IMR-90 (cell line): ENCODE measurements around the gene PPP1R13B. TPM values are rescaled to one million over a fixed set of nuclear protein-coding genes. Genes with fewer than 3 reads are reported as not detected.

ENCODE experiments used
- ATAC-seq: fragments of 200-7000 bp; cut with Tn5 transposase; 2 replicates; pipeline ENCODE4 v1.9.1; 2020; ENCODE audit warnings: low read depth, mild to moderate bottlenecking, moderate library complexity
- BruUV-seq: library from RNA; stranded (reverse); fragments of 400-500 nt; replicated peaks from 2 replicates; lab custom pipeline; 2021; lab: Mats Ljungman, UMichigan
- CTCF ChIA-PET: fragments of 300-600 bp; formaldehyde crosslinking; extraction: SDS; loops from one replicate; lab custom pipeline; 2021; ENCODE audit warnings: antibody characterized with exemption; lab: Yijun Ruan, JAX
- POLR2A ChIA-PET: fragments of 300-600 bp; sonication (Branson Sonifier 250); formaldehyde crosslinking; loops from one replicate; lab custom pipeline; 2022; ENCODE audit warnings: antibody characterized with exemption; ENCODE audit not compliant: unreplicated experiment; lab: Charles Lee
- DNase-seq: peaks from one replicate; pipeline ENCODE4 v3.0.0; 2013
- H2AFZ ChIP-seq: replicated peaks from 2 replicates; pipeline ENCODE3; 2013; ENCODE audit warnings: low read length, mild to moderate bottlenecking; ENCODE audit not compliant: poor library complexity
- H2AK5ac ChIP-seq: 2 replicates; pipeline ENCODE4 v1.6.1; 2013; ENCODE audit warnings: low read depth, low read length, inconsistent platforms
- H2AK9ac ChIP-seq: replicated peaks from 2 replicates; pipeline ENCODE3; 2013; ENCODE audit warnings: mild to moderate bottlenecking, low read depth, low read length, moderate library complexity; ENCODE audit not compliant: poor library complexity
- H2BK120ac ChIP-seq: 2 replicates; pipeline ENCODE4 v1.6.1; 2013; ENCODE audit warnings: low read depth, low read length, inconsistent platforms
- H2BK15ac ChIP-seq: 3 replicates; pipeline ENCODE4 v1.6.1; 2013; ENCODE audit warnings: low read depth, low read length, inconsistent platforms
- H2BK20ac ChIP-seq: 2 replicates; pipeline ENCODE4 v1.6.1; 2013; ENCODE audit warnings: low read depth, mild to moderate bottlenecking, inconsistent platforms, low read length, moderate library complexity
- H2BK5ac ChIP-seq: 2 replicates; pipeline ENCODE4 v1.6.1; 2013; ENCODE audit warnings: mild to moderate bottlenecking, low read depth, low read length, inconsistent platforms; ENCODE audit not compliant: poor library complexity, severe bottlenecking
- H3K14ac ChIP-seq: replicated peaks from 2 replicates; pipeline ENCODE4 v1.6.1; 2013; ENCODE audit warnings: low read depth, low read length, inconsistent platforms
- H3K18ac ChIP-seq: 2 replicates; pipeline ENCODE4 v1.6.1; 2013; ENCODE audit warnings: low read depth, low read length, control low read depth
- H3K23ac ChIP-seq: 2 replicates; pipeline ENCODE4 v1.6.1; 2013; ENCODE audit warnings: low read depth, low read length, inconsistent platforms
- H3K27ac ChIP-seq: 2 replicates; pipeline ENCODE4 v1.5.1; 2013; ENCODE audit warnings: mild to moderate bottlenecking, control low read depth, low read length; ENCODE audit not compliant: insufficient read depth
- H3K27me3 ChIP-seq: 2 replicates; pipeline ENCODE4 v1.6.1; 2013; ENCODE audit warnings: low read length; ENCODE audit not compliant: control insufficient read depth, insufficient read depth
- H3K36me3 ChIP-seq: 2 replicates; pipeline ENCODE4 v1.6.1; 2013; ENCODE audit warnings: low read length, mixed read lengths; ENCODE audit not compliant: control insufficient read depth, insufficient read depth
- H3K4ac ChIP-seq: 2 replicates; pipeline ENCODE4 v1.6.1; 2013; ENCODE audit warnings: low read depth, low read length, inconsistent platforms
- H3K4me1 ChIP-seq: 2 replicates; pipeline ENCODE4 v1.6.1; 2013; ENCODE audit warnings: low read length, mixed read lengths; ENCODE audit not compliant: control insufficient read depth, insufficient read depth
- H3K4me2 ChIP-seq: 2 replicates; pipeline ENCODE4 v1.6.1; 2013; ENCODE audit warnings: low read depth, mild to moderate bottlenecking, control low read depth, low read length, moderate library complexity
- H3K4me3 ChIP-seq: 2 replicates; pipeline ENCODE4 v1.5.1; 2013; ENCODE audit warnings: low read depth, mild to moderate bottlenecking, control low read depth, low read length, moderate library complexity; ENCODE audit not compliant: insufficient read depth
- H3K56ac ChIP-seq: 2 replicates; pipeline ENCODE4 v1.6.1; 2013; ENCODE audit warnings: low read length, inconsistent platforms; ENCODE audit not compliant: insufficient read depth; ENCODE audit errors: extremely low read depth
- H3K79me1 ChIP-seq, 2 experiments: 2 replicates each; pipeline ENCODE4 v1.6.1; 2013; ENCODE audit warnings: low read length in 2 of 2, inconsistent platforms in 1 of 2, low read depth in 1 of 2
- H3K9ac ChIP-seq: 2 replicates; pipeline ENCODE4 v1.6.1; 2013; ENCODE audit warnings: low read depth, low read length, control low read depth
- H3K9me1 ChIP-seq: 2 replicates; pipeline ENCODE4 v1.6.1; 2013; ENCODE audit warnings: low read length, inconsistent platforms; ENCODE audit not compliant: insufficient read depth
- H3K9me3 ChIP-seq: 2 replicates; pipeline ENCODE4 v1.6.1; 2013; ENCODE audit warnings: low read length; ENCODE audit not compliant: control insufficient read depth, insufficient read depth
- H4K20me1 ChIP-seq: 2 replicates; pipeline ENCODE4 v1.6.1; 2013; ENCODE audit warnings: low read length, inconsistent platforms; ENCODE audit not compliant: insufficient read depth
- H4K5ac ChIP-seq: 2 replicates; pipeline ENCODE4 v1.6.1; 2013; ENCODE audit warnings: mild to moderate bottlenecking, low read depth, low read length, control low read depth
- H4K8ac ChIP-seq, 2 experiments: 2 replicates each; pipeline ENCODE4 v1.6.1; 2013; ENCODE audit warnings: low read depth in 2 of 2, low read length in 2 of 2, control low read depth in 1 of 2, inconsistent platforms in 1 of 2
- H4K91ac ChIP-seq: 2 replicates; pipeline ENCODE4 v1.6.1; 2013; ENCODE audit warnings: low read depth, low read length, inconsistent platforms; ENCODE audit not compliant: insufficient read depth
- CEBPB ChIP-seq: IDR thresholded peaks from 2 replicates; pipeline ENCODE4 v1.6.1; 2012; ENCODE audit warnings: low read depth, low read length, improper control_type of control experiment
- MAFK ChIP-seq: IDR thresholded peaks from 2 replicates; pipeline ENCODE4 v1.6.1; 2012; ENCODE audit warnings: low read depth, low read length, improper control_type of control experiment
- MXI1 ChIP-seq: IDR thresholded peaks from 2 replicates; pipeline ENCODE4 v1.6.1; 2012; ENCODE audit warnings: low read depth, mild to moderate bottlenecking, low read length, moderate library complexity, borderline replicate concordance
- RAD21 ChIP-seq: IDR thresholded peaks from 2 replicates; pipeline ENCODE4 v1.6.1; 2012; ENCODE audit warnings: low read length, improper control_type of control experiment
- RCOR1 ChIP-seq: IDR thresholded peaks from 2 replicates; pipeline ENCODE4 v1.6.1; 2012; ENCODE audit warnings: mild to moderate bottlenecking, low read length, improper control_type of control experiment; ENCODE audit not compliant: insufficient replicate concordance
- RFX5 ChIP-seq: IDR thresholded peaks from 2 replicates; pipeline ENCODE4 v1.8.0; 2012; ENCODE audit warnings: low read depth, mild to moderate bottlenecking, low read length, moderate library complexity
- SMC3 ChIP-seq: fragments of 150-350 bp; IDR thresholded peaks from 2 replicates; pipeline ENCODE4 v1.6.1; 2016; ENCODE audit warnings: low read depth, mild to moderate bottlenecking, antibody characterized with exemption, low read length, moderate library complexity
- USF2 ChIP-seq: fragments of 150-350 bp; IDR thresholded peaks from 2 replicates; pipeline ENCODE4 v1.6.1; 2017; ENCODE audit warnings: mild to moderate bottlenecking, antibody characterized with exemption, low read length, low read depth
- WGBS, 2 experiments: methylation state at CpG; one replicate each; pipeline versions ENCODE4 v1.1.5 to v1.1.7; 2013; ENCODE audit warnings: missing lambda C conversion rate in 2 of 2; ENCODE audit not compliant: insufficient read length in 1 of 2; ENCODE audit errors: extremely low coverage in 2 of 2; 5-methylcytosine and 5-hydroxymethylcytosine counted together
- dilution Hi-C: fragments of 300-500 bp; cut with HindIII; formaldehyde crosslinking; loops from one replicate; pipeline ENCODE4 v1.14.3; 2018; ENCODE audit warnings: low sequenced_read_pairs; ENCODE audit not compliant: unreplicated experiment
- in situ Hi-C: fragments of 300-500 bp; cut with MboI; formaldehyde crosslinking; loops from 3 replicates; pipeline ENCODE4 v1.14.3; 2019; ENCODE audit warnings: low sequenced_read_pairs, inconsistent platforms, mixed read lengths
- intact Hi-C: fragments of 100-400 bp; cut with micrococcal nuclease; formaldehyde crosslinking; loops from 2 replicates; pipeline ENCODE4 v1.10.0; 2022
- polyA plus RNA-seq, 3 experiments: library from polyadenylated mRNA; depleted of rRNA; stranded (reverse); fragments of >200 nt; gene quantifications; 2 replicates each; pipeline ENCODE4 v1.2.3, GENCODE V29; 2012; ENCODE audit warnings: low replicate concordance in 1 of 3
- total RNA-seq: library from RNA; depleted of rRNA; stranded (reverse); fragments of >200 nt; gene quantifications from 2 replicates; pipeline ENCODE4 v1.2.3, GENCODE V29; 2012
- TF ChIP-seq, protein P1 (sequence below): conservative IDR thresholded peaks from 2 replicates; pipeline ENCODE4 v1.5.1; 2012; ENCODE audit warnings: mild to moderate bottlenecking, low read depth, low read length, improper control_type of control experiment

Gene PPP1R13B
- total and polyA plus RNA-seq, 2 of the 4 experiments (the other 2 are of a cell fraction), result 1.6 to 2.8 TPM

DNA sequence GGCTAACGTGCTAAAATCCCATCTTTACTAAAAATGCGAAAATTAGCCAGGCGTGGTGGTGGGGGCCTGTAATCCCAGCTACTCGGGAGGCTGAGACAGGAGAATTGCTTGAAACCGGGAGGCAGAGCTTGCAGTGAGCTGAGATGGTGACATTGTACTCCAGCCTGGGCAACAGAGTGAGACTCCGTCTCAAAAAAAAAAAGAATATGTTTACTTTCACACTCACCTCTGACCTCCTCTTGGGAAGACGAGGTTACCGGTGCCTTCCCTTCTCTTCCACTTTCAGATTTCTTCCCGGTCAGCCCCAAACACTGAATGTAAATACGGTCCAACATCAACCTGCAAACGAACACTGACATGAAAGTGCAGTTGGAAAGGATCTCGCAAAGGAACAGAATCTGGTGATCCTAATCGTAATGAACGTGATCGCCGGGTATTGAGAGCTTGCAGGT is 31.8 kb upstream of the PPP1R13B start:
- Histone ChIP-seq H2AK5ac (no peak overlapping the region), H2AFZ (no peak overlapping the region), H2AK9ac (no peak overlapping the region), H2BK15ac (no peak overlapping the region), H2BK20ac (no peak overlapping the region), H3K56ac (no peak overlapping the region), H3K27me3 (peaks cover 11% of the 10 kb centered on the region; the same call in 1 of the 2 replicates), H2BK120ac (no peak overlapping the region), H3K4ac (no peak overlapping the region), H3K9me3 (no peaks in the 10 kb centered on the region), H2BK5ac (no peak overlapping the region), H3K9ac (no peak overlapping the region), H4K8ac (no peak overlapping the region), H3K79me1 (no peaks in the 10 kb centered on the region), H3K36me3 (no peaks in the 10 kb centered on the region), H3K4me2 (no peak overlapping the region), H3K27ac (no peak overlapping the region), H3K9me1 (no peaks in the 10 kb centered on the region), H4K5ac (no peak overlapping the region), H3K18ac (no peak overlapping the region), H3K4me3 (no peak overlapping the region), H3K23ac (no peak overlapping the region), H4K20me1 (no peaks in the 10 kb centered on the region), H3K4me1 (peaks cover 3% of the 10 kb centered on the region; the same call in 1 of the 2 replicates), H4K91ac (no peak overlapping the region), H3K14ac (no peak overlapping the region)
- dilution Hi-C loops (no loop called here), intact Hi-C loops (no loop called here), in situ Hi-C loops (no loop called here)
- CTCF ChIA-PET, result interaction anchor here (0.6 kb wide), 1 partner anchor 28 kb away, joined by 3 read pairs; no protein-coding TSS in a partner anchor
- DNase-seq (no peak), ATAC-seq (no peak)
- no peak for TF ChIP-seq MXI1
- TF ChIP-seq CEBPB, result no peak
- TF ChIP-seq SMC3, result no peak
- TF ChIP-seq RFX5, result no peak
- no peak for TF ChIP-seq RAD21
- no peak for TF ChIP-seq MAFK
- TF ChIP-seq USF2, result no peak
- no peak for TF ChIP-seq RCOR1
- TF ChIP-seq, protein P1, sequence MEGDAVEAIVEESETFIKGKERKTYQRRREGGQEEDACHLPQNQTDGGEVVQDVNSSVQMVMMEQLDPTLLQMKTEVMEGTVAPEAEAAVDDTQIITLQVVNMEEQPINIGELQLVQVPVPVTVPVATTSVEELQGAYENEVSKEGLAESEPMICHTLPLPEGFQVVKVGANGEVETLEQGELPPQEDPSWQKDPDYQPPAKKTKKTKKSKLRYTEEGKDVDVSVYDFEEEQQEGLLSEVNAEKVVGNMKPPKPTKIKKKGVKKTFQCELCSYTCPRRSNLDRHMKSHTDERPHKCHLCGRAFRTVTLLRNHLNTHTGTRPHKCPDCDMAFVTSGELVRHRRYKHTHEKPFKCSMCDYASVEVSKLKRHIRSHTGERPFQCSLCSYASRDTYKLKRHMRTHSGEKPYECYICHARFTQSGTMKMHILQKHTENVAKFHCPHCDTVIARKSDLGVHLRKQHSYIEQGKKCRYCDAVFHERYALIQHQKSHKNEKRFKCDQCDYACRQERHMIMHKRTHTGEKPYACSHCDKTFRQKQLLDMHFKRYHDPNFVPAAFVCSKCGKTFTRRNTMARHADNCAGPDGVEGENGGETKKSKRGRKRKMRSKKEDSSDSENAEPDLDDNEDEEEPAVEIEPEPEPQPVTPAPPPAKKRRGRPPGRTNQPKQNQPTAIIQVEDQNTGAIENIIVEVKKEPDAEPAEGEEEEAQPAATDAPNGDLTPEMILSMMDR, result no peak
- no TSS peak for BruUV-seq
- POLR2A ChIA-PET, result no interaction called here
- 85% methylated on average over 4 of the region's 16 CpGs; no CpG with 5 or more reads in 1 of the 2 experiments for WGBS, 2 experiments
